ENCODE results near the gene ABCA6.

ABCA6 gene

GRCh38 chr17:69164206-69164605, 22.5 kb upstream of the ABCA6 start:
- TF ChIP-seq CTCF (IDR thresholded peaks at IDR 0.05; ENCODE audit: insufficient read depth, low read depth, low read length, missing control alignments), result no peak

GRCh38 chr17:69159418-69159817, 17.7 kb upstream of the ABCA6 start:
- DNase-seq (ENCODE audit: low read depth), result no peak
- no peak for TF ChIP-seq CTCF (IDR thresholded peaks at IDR 0.05; ENCODE audit: insufficient read depth, low read depth, low read length, missing control alignments)
- no peak overlapping the region for H3K4me3 ChIP-seq (ENCODE audit: low read depth, low read length)

More at GRCh38 chr17:69164206-69164605, 22.5 kb upstream of the ABCA6 start:
- DNase-seq (ENCODE audit: low read depth), result no peak
- H3K4me3 ChIP-seq (ENCODE audit: low read depth, low read length), result no peak overlapping the region

- no peak for DNase-seq (ENCODE audit: low read depth)
- no peak overlapping the region for H3K4me3 ChIP-seq (ENCODE audit: low read depth, low read length)
- no peak for TF ChIP-seq CTCF (IDR thresholded peaks at IDR 0.05; ENCODE audit: insufficient read depth, low read depth, low read length, missing control alignments)
These were observed 12.6 kb upstream of the ABCA6 start for GRCh38 chr17:69154267-69154666.

GRCh38 chr17:69150333-69150732, 8.6 kb upstream of the ABCA6 start:
- no peak for DNase-seq (ENCODE audit: low read depth)
- no peak overlapping the region for H3K4me3 ChIP-seq (ENCODE audit: low read depth, low read length)
- no peak for TF ChIP-seq CTCF (IDR thresholded peaks at IDR 0.05; ENCODE audit: insufficient read depth, low read depth, low read length, missing control alignments)

- no peak overlapping the region for H3K4me3 ChIP-seq (ENCODE audit: low read depth, low read length)
- DNase-seq (ENCODE audit: low read depth), result no peak
- no peak for TF ChIP-seq CTCF (IDR thresholded peaks at IDR 0.05; ENCODE audit: insufficient read depth, low read depth, low read length, missing control alignments)
These were observed 5.8 kb upstream of the ABCA6 start for GRCh38 chr17:69147460-69147859.

GRCh38 chr17:69144331-69145255, 2.9 kb upstream of the ABCA6 start:
- DNase-seq (ENCODE audit: low read depth), result peak; percentile 1
- no peak for TF ChIP-seq CTCF (IDR thresholded peaks at IDR 0.05; ENCODE audit: insufficient read depth, low read depth, low read length, missing control alignments)
- no peak overlapping the region for H3K4me3 ChIP-seq (ENCODE audit: low read depth, low read length)

Measured in GM12865 (cell line).